EL (cell line): Measurements from ENCODE around the gene MEOX1.

Experiments
- DNase-seq: peaks from one replicate; pipeline ENCODE4 v3.0.0-alpha.2; 2016

Gene MEOX1

GRCh38 chr17:43652124-43652480, 9.6 kb downstream of the MEOX1 start:
- no peak for DNase-seq

GRCh38 chr17:43650471-43650870, 11.3 kb downstream of the MEOX1 start:
- no peak for DNase-seq

GRCh38 chr17:43648916-43649315, 12.8 kb downstream of the MEOX1 start:
- DNase-seq = no peak

- DNase-seq = peak; percentile 38
These were observed 15.8 kb downstream of the MEOX1 start for GRCh38 chr17:43645765-43646481.

GRCh38 chr17:43645450-43645764, 16.3 kb downstream of the MEOX1 start:
- DNase-seq = no peak

- DNase-seq = no peak
These were observed 17.6 kb downstream of the MEOX1 start for GRCh38 chr17:43644081-43644480.

GRCh38 chr17:43641416-43641815, 20.3 kb downstream of the MEOX1 start:
- DNase-seq = no peak

- DNase-seq = no peak
These were observed 21.1 kb downstream of the MEOX1 start for GRCh38 chr17:43640491-43641252.

- DNase-seq = no peak
These were observed 24.0 kb downstream of the MEOX1 start for GRCh38 chr17:43637563-43638323.

GRCh38 chr17:43636426-43636825, 25.3 kb downstream of the MEOX1 start:
- no peak for DNase-seq

GRCh38 chr17:43634591-43635125, 27.1 kb downstream of the MEOX1 start:
- no peak for DNase-seq

- no peak for DNase-seq
These were observed 29.5 kb downstream of the MEOX1 start for GRCh38 chr17:43632221-43632620.

GRCh38 chr17:43631429-43631828, 30.3 kb downstream of the MEOX1 start:
- no peak for DNase-seq

- DNase-seq = no peak
These were observed 33.6 kb downstream of the MEOX1 start for GRCh38 chr17:43628089-43628650.

- no peak for DNase-seq
These were observed 34.1 kb downstream of the MEOX1 start for GRCh38 chr17:43627653-43628052.

- DNase-seq = no peak
These were observed 35.7 kb downstream of the MEOX1 start for GRCh38 chr17:43626023-43626422.

GRCh38 chr17:43625606-43626005, 36.1 kb downstream of the MEOX1 start:
- no peak for DNase-seq

GRCh38 chr17:43620581-43620980, 41.1 kb downstream of the MEOX1 start:
- DNase-seq = no peak

- no peak for DNase-seq
These were observed 41.6 kb downstream of the MEOX1 start for GRCh38 chr17:43620147-43620546.

GRCh38 chr17:43619705-43620104, 42.0 kb downstream of the MEOX1 start:
- no peak for DNase-seq

- no peak for DNase-seq
These were observed 43.4 kb downstream of the MEOX1 start for GRCh38 chr17:43618276-43618675.

GRCh38 chr17:43616852-43617251, 44.9 kb downstream of the MEOX1 start:
- no peak for DNase-seq

GRCh38 chr17:43616421-43616820, 45.3 kb downstream of the MEOX1 start:
- DNase-seq = no peak

- DNase-seq = no peak
These were observed 45.7 kb downstream of the MEOX1 start for GRCh38 chr17:43616029-43616351.
